GOT3 (cell line): ENCODE data around the gene POMC.
"Not testable (repeated sequence)": the region's sequence is repeated elsewhere in the genome, so short reads cannot be mapped to it uniquely, and the experiment has no call there.

Source experiments
- DNase-seq: peaks from one replicate; lab custom pipeline; 2025; ENCODE audit warnings: mixed read lengths; lab: John Stamatoyannopoulos, UW

POMC gene

GRCh38 chr2:25176541-25177181, 8.3 kb upstream of the POMC start:
- no peak for DNase-seq

- DNase-seq, result no peak
These were observed 7.8 kb upstream of the POMC start for GRCh38 chr2:25176138-25176537.

GRCh38 chr2:25174192-25174861, 5.9 kb upstream of the POMC start:
- DNase-seq, result no peak

DNA sequence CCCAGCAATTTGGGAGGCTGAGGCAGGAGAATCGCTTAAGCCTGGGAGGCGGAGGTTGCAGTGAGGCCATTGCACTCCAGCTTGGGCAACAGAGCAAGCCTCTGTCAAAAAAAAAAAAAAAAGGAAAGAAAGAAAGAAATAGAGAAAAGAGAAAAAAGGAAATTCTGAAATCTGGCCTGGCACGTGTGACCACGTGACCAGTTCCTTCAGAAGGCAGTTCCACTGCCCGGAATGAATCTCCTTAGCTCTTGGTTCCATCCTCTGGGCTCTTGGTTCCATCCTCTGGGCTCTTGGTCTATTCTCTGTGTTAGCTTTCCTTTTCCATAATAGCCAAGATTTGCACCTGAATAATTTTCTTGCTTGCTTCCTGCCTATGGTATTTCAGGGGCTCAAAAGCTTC, 5.3 kb upstream of the POMC start:
- no peak for DNase-seq

DNA sequence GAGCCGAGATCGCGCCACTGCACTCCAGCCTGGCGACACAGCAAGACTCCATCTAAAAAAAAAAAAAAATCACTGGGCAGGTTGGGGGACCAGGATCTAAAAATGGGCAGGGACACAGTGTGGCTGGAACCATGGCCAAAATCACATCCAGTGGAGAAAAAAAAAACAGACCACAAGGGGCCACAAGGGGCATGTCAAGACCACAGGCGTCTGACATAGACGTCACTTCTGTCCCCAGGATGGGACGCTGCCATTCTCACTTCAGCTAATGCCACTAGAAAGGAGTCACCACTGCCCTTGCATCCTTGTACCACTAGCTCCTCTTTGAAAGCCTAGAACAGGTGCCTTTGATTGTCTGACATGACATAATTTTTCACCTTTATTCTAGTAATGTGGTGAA, 2.5 kb upstream of the POMC start:
- no peak for DNase-seq

GRCh38 chr2:25169073-25169470, 692 bp upstream of the POMC start:
- no peak for DNase-seq

DNA sequence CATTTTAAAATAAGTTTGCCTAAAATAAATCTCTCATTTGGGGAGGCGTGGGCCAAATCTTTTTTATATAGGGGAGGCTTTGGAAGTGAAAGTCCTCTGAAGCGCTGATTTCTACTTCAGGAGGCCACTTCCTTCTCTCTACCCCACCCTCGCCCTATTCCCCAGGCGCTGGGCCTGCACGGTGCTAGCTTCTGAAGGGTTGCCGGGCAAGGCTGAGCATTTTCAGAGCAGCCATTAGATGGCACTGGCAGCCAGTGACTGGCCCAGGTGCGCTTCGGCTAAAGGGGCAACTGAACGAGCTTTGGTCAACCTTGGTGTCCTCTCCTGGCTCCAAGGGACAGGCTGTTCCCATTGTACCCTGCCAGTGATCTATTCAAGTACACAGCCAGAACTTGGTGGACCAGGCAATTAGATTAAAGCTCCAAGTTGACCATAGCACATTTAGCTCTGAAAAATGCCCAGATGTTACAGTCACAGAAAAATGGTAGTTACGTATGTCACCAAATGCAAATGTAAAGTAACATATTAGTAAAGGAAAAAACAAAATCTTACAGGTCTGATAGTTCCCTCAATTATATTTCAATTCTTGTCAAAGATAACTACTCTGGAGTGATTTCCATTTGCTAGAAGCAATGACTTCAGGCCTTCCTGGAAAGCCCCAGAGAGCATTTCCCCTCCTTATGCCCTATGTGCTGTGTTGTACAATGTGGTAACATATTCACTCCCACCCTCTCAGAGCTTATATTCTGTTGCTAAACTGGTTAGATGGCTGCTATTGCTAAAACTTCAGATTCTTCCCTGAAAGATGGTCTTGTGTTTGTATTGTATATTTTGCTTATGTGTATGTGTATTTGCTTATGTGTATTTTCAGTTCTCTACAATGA, 2.1 kb downstream of the POMC start:
- DNase-seq, result no peak

GRCh38 chr2:25164561-25164960, 3.8 kb downstream of the POMC start:
- no peak for DNase-seq

- not testable (repeated sequence) for DNase-seq
These were observed 6.3 kb downstream of the POMC start for GRCh38 chr2:25162061-25162460.

GRCh38 chr2:25161055-25161781, 7.2 kb downstream of the POMC start:
- DNase-seq, result no peak

GRCh38 chr2:25160376-25160775, 8.0 kb downstream of the POMC start:
- no peak for DNase-seq

DNA sequence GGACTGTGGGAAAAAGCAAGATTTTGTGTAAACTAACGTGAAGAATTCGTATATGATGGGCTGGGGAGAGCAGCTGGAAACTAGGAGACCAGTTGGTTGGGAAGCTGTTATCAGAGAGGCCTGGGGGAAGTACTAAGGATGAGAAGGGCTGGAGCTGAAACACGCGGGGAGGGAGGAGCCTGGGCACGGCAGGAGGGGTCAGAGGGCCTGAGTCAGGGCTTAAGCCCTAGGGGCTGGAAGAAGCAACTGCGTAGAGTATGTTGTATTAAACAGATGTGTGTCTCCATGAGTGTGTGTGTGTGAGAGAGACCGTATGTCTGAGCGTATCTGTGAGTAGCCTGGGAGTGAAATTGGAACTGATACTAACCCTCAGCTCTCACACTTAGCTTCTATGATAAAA, 8.4 kb downstream of the POMC start:
- no peak for DNase-seq

DNA sequence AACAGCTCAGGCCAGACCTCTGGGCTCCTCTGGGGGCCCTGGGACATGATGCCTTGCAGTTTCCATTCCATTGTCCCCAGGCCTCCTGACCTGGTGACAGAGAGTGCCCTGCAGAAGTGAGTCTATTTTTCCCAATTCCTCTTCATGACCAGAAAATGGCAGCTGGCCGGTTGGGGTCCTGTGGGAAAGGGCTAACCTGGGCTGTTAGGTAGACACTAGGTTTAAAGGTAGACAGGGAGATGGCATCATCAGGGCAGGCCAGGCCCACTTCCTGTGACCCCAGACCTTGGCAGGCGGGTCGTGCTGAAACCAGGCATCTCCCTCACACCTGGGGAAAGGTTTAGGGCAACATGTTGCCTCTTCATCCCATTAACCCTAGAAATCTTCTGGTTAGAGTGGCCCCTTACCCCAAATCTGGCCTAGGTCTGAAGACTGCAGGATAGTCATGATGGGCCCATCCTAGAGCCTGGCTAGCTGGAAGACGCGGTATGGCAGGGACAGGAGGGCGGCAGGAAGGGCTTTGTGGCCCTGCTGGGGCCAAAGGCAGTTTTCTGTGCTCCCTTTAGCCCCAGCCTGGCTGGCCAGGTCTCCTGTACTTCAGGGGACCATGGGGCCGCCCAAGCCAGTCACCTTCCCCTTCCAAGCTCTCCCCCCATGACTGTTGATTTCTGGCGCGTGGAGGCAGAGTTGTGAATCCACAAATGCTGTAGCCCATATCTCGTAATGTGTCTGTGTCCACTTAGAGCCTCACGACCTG, 10.1 kb downstream of the POMC start:
- no peak for DNase-seq

DNA sequence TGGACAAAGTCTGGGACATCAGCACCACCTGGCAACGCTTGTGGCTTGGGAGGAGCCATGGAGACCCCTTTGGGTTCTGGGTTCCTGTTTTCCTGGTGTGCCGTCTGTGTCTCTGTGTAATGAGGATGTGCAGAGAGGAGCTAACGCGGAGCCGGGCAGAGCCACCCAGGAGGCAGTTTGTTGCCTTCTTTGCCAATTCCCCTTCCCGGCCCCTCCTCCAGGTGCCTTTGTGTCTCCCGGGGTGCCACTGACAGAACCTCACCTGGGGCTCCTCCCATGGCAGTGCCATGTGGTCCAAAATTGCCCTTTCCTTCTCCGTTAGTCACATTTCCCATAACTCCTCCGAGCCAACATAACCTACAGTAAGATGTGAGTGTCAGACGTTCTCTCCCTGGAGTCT, 13.0 kb downstream of the POMC start:
- no peak for DNase-seq

DNA sequence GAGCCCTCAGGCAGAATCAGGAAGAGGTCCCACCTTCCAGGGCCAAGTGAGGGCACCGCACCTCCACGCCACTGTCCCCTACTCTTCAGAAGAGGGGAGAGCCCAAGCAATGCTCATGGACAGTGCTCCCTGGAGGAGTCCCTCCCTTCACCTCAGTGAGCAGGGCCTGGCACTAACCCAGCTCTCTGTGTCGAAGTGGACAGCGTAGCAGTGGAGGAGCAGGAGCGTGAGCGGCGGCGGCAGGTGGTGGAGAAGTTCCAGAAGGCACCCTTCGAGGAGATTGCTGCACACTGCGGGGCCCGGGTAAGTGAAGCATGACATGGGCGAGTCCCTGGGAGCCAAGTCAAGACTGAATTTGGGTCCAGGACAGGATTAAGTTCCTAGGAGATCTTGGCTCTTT, 16.7 kb downstream of the POMC start:
- no peak for DNase-seq

DNA sequence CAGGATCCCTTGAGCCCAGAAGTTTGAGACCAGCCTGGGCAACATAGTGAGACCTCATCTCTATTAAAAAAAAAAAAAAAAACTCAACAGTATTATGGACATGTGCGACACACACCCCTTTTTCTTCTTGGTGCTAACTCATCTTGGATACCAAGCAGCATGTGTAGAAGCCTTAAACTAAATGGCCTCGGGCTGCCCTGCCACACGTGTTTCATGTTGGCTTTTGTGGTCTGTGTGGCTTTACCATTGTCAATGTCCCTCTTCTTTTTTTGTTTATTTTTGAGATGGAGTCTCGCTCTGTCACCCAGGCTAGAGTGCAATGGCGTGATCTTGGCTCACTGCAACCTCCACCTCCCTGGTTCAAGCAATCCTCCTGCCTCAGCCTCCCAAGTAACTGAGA, 17.4 kb downstream of the POMC start:
- not testable (repeated sequence) for DNase-seq

GRCh38 chr2:25149646-25150045, 18.7 kb downstream of the POMC start:
- DNase-seq, result no peak

DNA sequence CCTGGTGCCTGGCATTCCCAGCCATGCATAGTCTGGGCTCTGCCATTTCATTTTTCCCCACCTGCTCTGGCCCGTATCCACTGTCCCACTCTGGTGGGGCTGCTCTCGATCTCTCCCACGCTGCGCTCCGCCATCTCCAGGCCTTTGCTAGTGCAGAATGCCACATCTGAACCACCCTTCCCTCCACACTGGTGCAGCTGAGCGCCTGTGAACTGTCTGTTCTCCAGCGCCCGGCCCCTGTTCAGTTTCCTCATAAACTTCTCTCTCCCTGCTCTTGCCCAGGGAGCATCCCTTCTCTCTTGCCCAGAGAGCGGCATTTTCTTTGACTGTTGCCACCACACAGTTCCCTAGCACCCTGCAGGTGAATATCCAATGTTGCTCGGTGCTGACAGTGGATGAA, 21.5 kb downstream of the POMC start:
- no peak for DNase-seq

DNA sequence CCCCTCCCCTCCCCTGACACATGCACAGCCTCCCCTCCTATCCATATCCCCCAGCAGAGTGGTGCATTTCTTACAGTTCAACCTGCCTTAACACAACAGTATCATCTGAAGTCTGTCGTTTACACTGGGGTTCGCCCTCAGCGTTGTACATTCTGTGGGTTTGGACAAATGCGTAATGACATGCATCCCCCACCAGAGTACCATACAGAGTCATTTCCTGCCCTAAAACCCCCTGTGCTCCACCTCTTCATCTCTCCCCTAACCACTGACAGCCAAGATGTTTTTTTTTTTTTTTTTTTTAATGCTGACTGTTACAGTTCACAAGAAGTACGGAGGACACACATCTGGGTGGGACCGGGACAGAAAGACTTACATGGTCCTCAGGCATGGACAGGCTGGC, 22.6 kb downstream of the POMC start:
- DNase-seq, result no peak

GRCh38 chr2:25141120-25141519, 27.3 kb downstream of the POMC start:
- DNase-seq, result no peak

- not testable (repeated sequence) for DNase-seq
These were observed 27.8 kb downstream of the POMC start for GRCh38 chr2:25140535-25140934.

- no peak for DNase-seq
These were observed 35.7 kb downstream of the POMC start for GRCh38 chr2:25132693-25133092.
